GM19438 (cell line): ENCODE measurements around the gene RGSL1.
"Not testable (repeated sequence)": the region's sequence is repeated elsewhere in the genome, so short reads cannot be mapped to it uniquely, and the experiment has no call there.

Experiments
- ATAC-seq: cut with Tn5 transposase; IDR thresholded peaks from one replicate; pipeline ENCODE4 v1.9.1; 2021; ENCODE audit warnings: low read depth; ENCODE audit not compliant: unreplicated experiment

RGSL1 gene

GRCh38 chr1:182528206-182528605 is 78.3 kb downstream of the RGSL1 start:
- ATAC-seq = not testable (repeated sequence)

GRCh38 chr1:182533896-182534295 is 84.0 kb downstream of the RGSL1 start:
- ATAC-seq = no peak

GRCh38 chr1:182549346-182549745 is 99.4 kb downstream of the RGSL1 start:
- ATAC-seq = no peak

- no peak for ATAC-seq
Observed at GRCh38 chr1:182549811-182550210, 99.9 kb downstream of the RGSL1 start.

- no peak for ATAC-seq
Observed at GRCh38 chr1:182552527-182552926, 102.6 kb downstream of the RGSL1 start.

- ATAC-seq = no peak
Observed at GRCh38 chr1:182555493-182555892, 105.5 kb downstream of the RGSL1 start.

- no peak for ATAC-seq
Observed at GRCh38 chr1:182556279-182556678, 106.3 kb downstream of the RGSL1 start.

- no peak for ATAC-seq
Observed at GRCh38 chr1:182560392-182560984, 110.5 kb downstream of the RGSL1 start.

GRCh38 chr1:182561456-182561855 is 111.5 kb downstream of the RGSL1 start:
- ATAC-seq = no peak

GRCh38 chr1:182563095-182563494 is 113.1 kb downstream of the RGSL1 start:
- no peak for ATAC-seq

GRCh38 chr1:182564406-182565004 is 114.6 kb downstream of the RGSL1 start:
- ATAC-seq = no peak

- ATAC-seq = no peak
Observed at GRCh38 chr1:182565537-182565936, 115.6 kb downstream of the RGSL1 start.

- no peak for ATAC-seq
Observed at GRCh38 chr1:182567629-182568028, 117.7 kb downstream of the RGSL1 start.

- ATAC-seq = no peak
Observed at GRCh38 chr1:182568647-182569284, 118.8 kb downstream of the RGSL1 start.

- no peak for ATAC-seq
Observed at GRCh38 chr1:182569939-182570610, 120.1 kb downstream of the RGSL1 start.

GRCh38 chr1:182570611-182570970 is 120.6 kb downstream of the RGSL1 start:
- ATAC-seq = no peak

- no peak for ATAC-seq
Observed at GRCh38 chr1:182574156-182574555, 124.2 kb downstream of the RGSL1 start.

GRCh38 chr1:182575540-182576149 is 125.7 kb downstream of the RGSL1 start:
- no peak for ATAC-seq

- no peak for ATAC-seq
Observed at GRCh38 chr1:182580736-182581135, 130.8 kb downstream of the RGSL1 start.

GRCh38 chr1:182584746-182585145 is 134.8 kb downstream of the RGSL1 start:
- ATAC-seq = no peak

GRCh38 chr1:182586380-182586779 is 136.4 kb downstream of the RGSL1 start:
- no peak for ATAC-seq
